ENCODE measurements around the gene IDUA. TPM values are rescaled to one million over a fixed set of nuclear protein-coding genes. Genes with fewer than 3 reads are reported as not detected.
A peak's percentile ranks its signal among the peaks of the same experiment; 100 is the strongest.

Gene IDUA
- total and polyA plus RNA-seq, 12 donors, result 1.6 to 109 (median 31.2) TPM

GRCh38 chr4:985123-985830 is 1.6 kb upstream of the IDUA start:
- Histone ChIP-seq H3K4me3 (peak overlapping the region in 1 of 4 donors; percentile 6), H3K36me3 (replicated peaks in 1 of 2) (peaks cover 0 to 4% of the 10 kb centered on the region in 2 donors), H3K4me1 (replicated peaks in 1 of 2) (peaks cover 11 to 29% of the 10 kb centered on the region in 2 donors), H3K9me3 (replicated peaks in 1 of 3) (no peaks in the 10 kb centered on the region), H3K27ac (no peak overlapping the region), H3K27me3 (no peaks in the 10 kb centered on the region)
- TF ChIP-seq POLR2A (IDR thresholded peaks at IDR 0.05) (peak in 1 of 2 donors; percentile 68), CTCF (IDR thresholded peaks at IDR 0.05) (no peak)
- peak; percentile 72 to 88 (median 81) for DNase-seq
- WGBS, 4 donors, result 40 to 56% (median 47%) methylated on average over 20 to 23 of the region's 23 CpGs
- intact Hi-C loops (cut with DNase I), result no loop called here

DNA sequence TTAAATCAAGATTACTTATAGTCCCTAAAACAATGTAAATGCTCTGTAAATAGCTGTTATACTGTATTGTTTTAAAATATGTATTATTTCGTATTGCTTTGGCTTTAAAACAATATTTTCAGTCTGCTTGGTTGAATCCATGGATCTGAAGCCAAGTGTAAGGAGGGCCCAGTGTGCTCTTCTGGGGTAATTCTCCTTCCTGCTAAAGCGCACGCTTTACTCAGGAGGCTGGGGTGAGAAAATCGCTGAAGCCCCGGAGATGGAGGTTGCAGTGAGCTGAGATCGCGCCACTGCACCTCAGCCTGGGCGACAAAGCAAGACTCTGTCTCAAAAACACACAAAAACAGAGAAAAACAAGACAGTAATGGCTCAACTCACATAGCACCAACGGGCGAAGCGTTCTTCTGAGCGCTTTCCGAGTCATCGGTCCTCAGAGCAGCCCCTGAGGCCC is 391 bp upstream of the IDUA start:
- Histone ChIP-seq H3K9me3 (replicated peaks in 1 of 3) (no peaks in the 10 kb centered on the region), H3K4me1 (replicated peaks in 1 of 2) (peaks cover 11 to 29% of the 10 kb centered on the region in 2 donors), H3K27ac (peak overlapping the region; percentile 38 to 88 (median 63)), H3K36me3 (replicated peaks in 1 of 2) (peaks cover 0 to 7% of the 10 kb centered on the region in 2 donors), H3K27me3 (no peaks in the 10 kb centered on the region), H3K4me3 (peak overlapping the region; percentile 1 to 92 (median 37))
- TF ChIP-seq CTCF (IDR thresholded peaks at IDR 0.05), result no peak
- peak in 1 of 2 donors; percentile 42 for TF ChIP-seq POLR2A (IDR thresholded peaks at IDR 0.05)
- DNase-seq, result no peak
- 2 to 5% (median 3%) methylated on average over 10 to 14 of the region's 14 CpGs for WGBS, 4 donors
- intact Hi-C loops (cut with DNase I), result no loop called here

GRCh38 chr4:987624-988513 is 1.0 kb downstream of the IDUA start:
- TF ChIP-seq POLR2A (IDR thresholded peaks at IDR 0.05) (no peak), CTCF (IDR thresholded peaks at IDR 0.05) (no peak)
- H3K9me3 ChIP-seq (replicated peaks in 1 of 3), result no peaks in the 10 kb centered on the region
- WGBS, 4 donors, result 61 to 74% (median 63%) methylated on average over 9 to 37 of the region's 37 CpGs
- H3K27ac ChIP-seq, result peak overlapping the region in 4 of 5 donors; percentile 21 to 88 (median 71)
- H3K36me3 ChIP-seq (replicated peaks in 1 of 2), result peaks cover 0 to 7% of the 10 kb centered on the region in 2 donors
- H3K27me3 ChIP-seq, result no peaks in the 10 kb centered on the region
- intact Hi-C loops (cut with DNase I), result no loop called here
- peak in 6 of 7 donors; percentile 23 to 79 (median 68) for DNase-seq
- peak overlapping the region in 1 of 4 donors; percentile 92 for H3K4me3 ChIP-seq
- peaks cover 17 to 37% of the 10 kb centered on the region in 2 donors for H3K4me1 ChIP-seq (replicated peaks in 1 of 2)
